ENCODE measurements around the gene GDF7. TPM values are rescaled to one million over a fixed set of nuclear protein-coding genes. Genes with fewer than 3 reads are reported as not detected.

The GDF7 gene
- polyA plus RNA-seq, 4 donors = 1.8 to 4.9 (median 3.9) TPM

GRCh38 chr2:20671036-20671735 lies 4.2 kb downstream of the GDF7 start:
- no peak for DNase-seq (ENCODE audit: low read depth in 4 of 4, low spot score in 3 of 4)

DNA sequence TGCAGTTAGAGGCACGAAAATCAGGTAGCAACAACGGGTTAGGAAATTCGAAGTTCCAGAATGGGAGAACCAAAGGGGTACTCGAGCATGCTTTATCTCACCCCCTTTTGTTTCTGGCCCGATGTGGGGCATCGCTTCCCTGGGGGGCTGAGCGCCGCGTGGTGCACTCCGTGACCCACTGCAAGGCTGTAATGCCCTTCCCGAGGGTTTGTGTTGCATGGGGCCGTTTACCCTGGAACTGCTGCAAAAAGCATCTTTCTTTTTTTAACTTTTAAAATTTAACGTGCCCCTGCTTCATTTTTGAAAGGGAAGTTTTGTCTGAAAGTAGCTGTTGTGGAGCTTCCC lies 4.8 kb downstream of the GDF7 start:
- DNase-seq (ENCODE audit: low read depth in 4 of 4, low spot score in 3 of 4) = no peak

DNA sequence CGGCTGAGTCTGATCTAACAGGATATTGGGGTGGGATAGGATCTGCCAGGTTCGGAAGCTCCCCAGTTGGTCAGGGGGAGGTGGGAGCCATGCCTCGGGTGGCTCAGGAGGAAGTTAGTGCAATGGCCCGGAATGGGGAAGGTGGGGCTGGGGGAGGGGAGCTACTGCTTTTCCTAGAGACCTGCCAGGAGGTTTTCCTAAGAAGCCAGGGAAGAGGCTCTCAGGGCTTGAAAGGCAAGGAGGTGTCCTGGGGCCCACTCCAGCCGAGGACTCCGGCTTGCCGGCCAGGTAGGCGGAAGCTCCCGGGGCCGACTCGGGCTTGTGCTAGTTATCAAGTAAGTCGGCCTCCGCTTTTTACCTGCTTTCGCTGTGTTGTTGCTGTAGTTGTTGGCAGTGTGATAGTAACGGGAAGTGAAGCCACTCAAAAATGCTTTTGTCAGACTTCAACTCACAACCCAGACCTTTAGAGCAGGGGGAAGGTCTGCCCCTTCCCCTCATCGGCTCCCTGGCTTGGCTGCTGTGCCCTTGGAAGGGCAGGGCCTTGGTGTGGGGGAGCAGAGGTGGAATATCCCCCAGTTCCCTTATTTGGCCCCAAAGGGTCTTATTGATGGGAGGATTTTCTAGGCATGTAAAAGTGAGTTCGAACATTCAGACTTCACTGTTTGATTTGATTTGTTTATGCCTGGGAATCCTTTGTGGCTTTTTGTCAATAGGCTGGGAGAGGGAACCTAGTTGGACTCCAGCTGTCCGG lies 5.4 kb downstream of the GDF7 start:
- no peak for DNase-seq (ENCODE audit: low read depth in 4 of 4, low spot score in 3 of 4)

- DNase-seq (ENCODE audit: low read depth in 4 of 4, low spot score in 3 of 4) = no peak
Measured at GRCh38 chr2:20673686-20674308, 6.9 kb downstream of the GDF7 start.

- DNase-seq (ENCODE audit: low read depth in 4 of 4, low spot score in 3 of 4) = no peak
Measured at GRCh38 chr2:20674309-20674965, 7.5 kb downstream of the GDF7 start.

- DNase-seq (ENCODE audit: low read depth in 4 of 4, low spot score in 3 of 4) = no peak
Measured at GRCh38 chr2:20674974-20675679, 8.2 kb downstream of the GDF7 start.

DNA sequence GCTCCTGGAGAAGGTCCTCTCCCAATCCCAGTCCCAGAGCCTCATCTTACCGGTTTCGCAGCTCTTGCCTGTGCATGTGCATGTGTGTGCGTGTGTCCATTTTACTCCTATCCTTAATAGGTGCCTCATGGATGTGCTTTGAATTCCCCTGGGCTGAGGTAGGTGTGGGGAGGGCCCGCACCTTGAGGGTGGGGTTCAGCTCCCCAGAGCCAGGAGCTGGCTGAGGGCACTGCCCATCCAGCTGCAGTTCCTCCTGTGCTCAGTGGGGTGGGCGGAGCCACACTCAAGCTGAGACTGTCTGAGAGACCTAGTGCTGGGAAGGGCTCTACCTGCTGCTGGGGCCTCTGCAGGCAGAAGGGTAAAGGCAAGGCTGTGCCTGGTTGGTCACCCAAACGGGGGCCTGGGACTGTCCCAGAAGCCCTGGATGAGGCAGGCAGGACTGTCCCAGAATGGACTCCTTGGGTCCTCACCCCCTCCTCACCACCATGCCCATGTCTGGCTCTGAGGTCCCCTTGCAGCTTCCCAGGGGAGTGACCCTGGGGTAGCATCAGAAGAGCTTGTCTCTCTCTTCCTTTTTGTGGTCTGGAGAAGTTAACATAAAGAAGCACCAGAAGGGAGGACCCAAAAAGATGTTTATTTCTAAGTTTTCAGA lies 8.9 kb downstream of the GDF7 start:
- DNase-seq (ENCODE audit: low read depth in 4 of 4, low spot score in 3 of 4) = no peak

DNA sequence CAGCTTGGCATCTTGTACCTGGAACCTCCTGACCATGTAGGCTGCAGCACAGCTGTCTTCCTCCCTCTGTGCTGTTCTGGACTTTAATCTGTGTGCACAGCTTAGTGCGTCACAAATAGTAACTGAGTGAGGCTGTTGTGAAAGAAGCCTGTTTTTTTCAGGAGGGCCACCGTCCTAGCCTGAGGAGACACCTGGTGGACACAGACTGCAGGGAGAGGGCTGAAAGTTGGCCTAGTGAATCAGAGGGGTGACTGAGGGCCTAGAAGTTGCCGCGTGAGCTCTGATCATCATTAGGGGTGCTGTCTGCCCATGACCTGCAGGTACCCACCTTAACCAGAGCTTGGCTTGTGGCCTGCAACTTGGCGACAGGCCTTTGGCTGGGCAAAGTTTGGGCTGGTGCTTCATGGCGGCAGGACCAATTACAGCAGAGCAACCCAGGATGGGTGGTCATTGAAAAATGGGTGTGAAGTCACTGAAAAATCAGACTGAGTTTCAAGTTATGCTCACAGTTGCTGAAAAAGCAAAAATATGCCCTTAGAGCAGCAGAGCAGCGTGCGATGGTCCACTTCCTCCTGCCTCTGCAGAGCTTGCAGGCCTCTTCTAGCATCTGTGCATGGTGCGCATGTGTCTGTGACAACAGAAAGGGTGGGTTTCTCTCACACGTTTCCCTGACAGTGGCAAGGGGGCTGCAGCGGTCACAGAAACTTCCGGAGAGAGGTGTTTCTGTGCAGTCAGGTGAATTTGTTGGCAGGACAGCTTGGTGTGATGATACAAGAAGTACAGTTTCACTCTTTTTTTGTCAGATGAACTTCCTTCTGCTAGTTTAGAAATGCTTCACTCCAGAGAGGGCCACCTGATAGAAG lies 9.6 kb downstream of the GDF7 start:
- no peak for DNase-seq (ENCODE audit: low read depth in 4 of 4, low spot score in 3 of 4)

GRCh38 chr2:20677301-20678085 lies 10.5 kb downstream of the GDF7 start:
- DNase-seq (ENCODE audit: low read depth in 4 of 4, low spot score in 3 of 4) = no peak

DNA sequence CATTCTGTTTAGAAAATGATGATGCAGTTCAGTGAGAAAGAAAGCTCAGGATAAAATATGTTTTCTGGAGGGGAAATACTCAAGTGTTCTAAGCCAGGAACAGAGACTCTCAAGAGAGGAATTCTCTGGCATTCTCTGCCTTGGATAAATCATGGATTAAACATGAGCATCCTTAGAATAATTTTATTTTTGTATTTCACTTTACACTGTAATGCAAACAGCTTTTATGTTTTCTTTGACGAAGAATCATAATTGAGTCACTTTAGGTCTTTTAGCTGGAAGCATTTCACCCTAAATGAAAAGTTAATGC lies 11.1 kb downstream of the GDF7 start:
- DNase-seq (ENCODE audit: low read depth in 4 of 4, low spot score in 3 of 4) = no peak

DNA sequence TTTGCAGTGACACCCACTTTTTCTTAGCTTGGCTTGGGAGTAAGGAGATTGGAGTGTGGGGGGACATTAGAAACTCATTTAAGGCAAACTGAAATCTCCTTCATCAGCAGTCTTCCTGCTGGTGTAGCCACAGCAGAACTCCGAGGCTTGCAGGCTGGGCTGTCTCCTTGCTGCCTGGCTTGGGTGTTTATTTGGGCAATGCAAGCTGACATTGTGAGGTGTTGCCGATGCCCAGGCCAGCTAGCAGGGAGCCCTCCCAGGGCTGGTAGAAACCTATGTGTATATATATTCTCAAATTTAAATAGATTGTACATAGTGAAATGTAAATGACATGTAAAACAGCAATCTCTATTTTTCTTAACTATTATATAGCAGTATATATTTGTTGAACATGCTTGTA lies 11.8 kb downstream of the GDF7 start:
- DNase-seq (ENCODE audit: low read depth in 4 of 4, low spot score in 3 of 4) = no peak

- no peak for DNase-seq (ENCODE audit: low read depth in 4 of 4, low spot score in 3 of 4)
Measured at GRCh38 chr2:20680744-20681375, 13.9 kb downstream of the GDF7 start.

GRCh38 chr2:20682167-20682920 lies 15.4 kb downstream of the GDF7 start:
- no peak for DNase-seq (ENCODE audit: low read depth in 4 of 4, low spot score in 3 of 4)

DNA sequence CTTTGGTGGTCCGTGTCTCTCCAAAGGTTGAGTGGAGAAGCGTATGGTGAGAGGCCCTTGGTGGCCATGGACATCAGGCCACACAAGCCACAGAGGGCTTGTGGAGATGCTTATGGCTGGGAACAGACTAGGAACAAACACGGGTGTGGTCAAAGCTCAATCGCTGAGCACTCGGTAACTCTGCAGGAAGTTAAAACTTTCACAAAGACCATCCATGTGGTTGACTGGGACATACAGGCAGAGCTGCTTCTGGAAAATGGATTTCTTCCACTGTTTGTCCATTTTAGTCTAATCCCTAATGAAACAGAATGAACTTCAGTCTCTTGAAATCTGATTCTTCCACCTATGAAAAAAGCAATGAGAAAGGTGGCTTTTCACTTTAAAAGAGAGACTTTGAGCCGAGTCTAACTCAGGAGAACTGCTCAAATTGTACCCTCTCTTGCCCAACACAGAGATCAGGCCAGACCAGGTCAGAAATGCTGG lies 17.7 kb downstream of the GDF7 start:
- no peak for DNase-seq (ENCODE audit: low read depth in 4 of 4, low spot score in 3 of 4)

GRCh38 chr2:20687260-20687832 lies 20.4 kb downstream of the GDF7 start:
- no peak for DNase-seq (ENCODE audit: low read depth in 4 of 4, low spot score in 3 of 4)

GRCh38 chr2:20689428-20690264 lies 22.7 kb downstream of the GDF7 start:
- no peak for DNase-seq (ENCODE audit: low read depth in 4 of 4, low spot score in 3 of 4)

Data from left renal pelvis (tissue), 4 donors.